K562 (cell line): ENCODE data around the gene CNPY3. TPM values are rescaled to one million over a fixed set of nuclear protein-coding genes. Genes with fewer than 3 reads are reported as not detected.
A peak's percentile ranks its signal among the peaks of the same experiment; 100 is the strongest.

Experiments used
- ARNT ChIP-seq, 2 experiments: fragments of 450-650 bp; IDR thresholded peaks; 2 replicates each; pipeline ENCODE4 v1.6.1; 2016; ENCODE audit warnings: mild to moderate bottlenecking in 1 of 2
- CBX1 ChIP-seq: sonication (generic); IDR thresholded peaks from 2 replicates; pipeline ENCODE4 v1.6.1; 2016; ENCODE audit warnings: antibody characterized with exemption, low read depth, mild to moderate bottlenecking
- CCAR2 ChIP-seq: fragments of 200-400 bp; formaldehyde crosslinking; IDR thresholded peaks from 2 replicates; pipeline ENCODE4 v1.6.1; 2017; ENCODE audit warnings: mild to moderate bottlenecking, low read depth, low read length
- E2F6 ChIP-seq, 2 experiments: IDR thresholded peaks; 2 replicates each; pipeline ENCODE4 v1.6.1; 2011; ENCODE audit warnings: borderline replicate concordance in 1 of 2, control low read depth in 1 of 2, low read depth in 1 of 2, low read length in 1 of 2, mild to moderate bottlenecking in 1 of 2, mixed read lengths in 1 of 2, moderate library complexity in 1 of 2; ENCODE audit not compliant: insufficient read depth in 1 of 2, insufficient read length in 1 of 2, poor library complexity in 1 of 2, severe bottlenecking in 1 of 2; ENCODE audit errors: extremely low read depth in 1 of 2
- ELF1 ChIP-seq: fragments of 200-800 bp; sonication (Bioruptor generic); IDR thresholded peaks from 2 replicates; pipeline ENCODE4 v1.6.1; 2016; ENCODE audit warnings: missing genetic modification characterization, missing compliant biosample characterization
- ELF4 ChIP-seq: fragments of 450-650 bp; formaldehyde crosslinking; IDR thresholded peaks from 2 replicates; pipeline ENCODE4 v1.4.0; 2022; ENCODE audit warnings: missing genetic modification characterization
- ESRRA ChIP-seq: fragments of 450-650 bp; IDR thresholded peaks from 2 replicates; pipeline ENCODE4 v1.6.1; 2014; ENCODE audit warnings: low read depth, mild to moderate bottlenecking, moderate library complexity, borderline replicate concordance
- KLF1 ChIP-seq: fragments of 450-650 bp; IDR thresholded peaks from 2 replicates; pipeline ENCODE4 v1.6.1; 2016; ENCODE audit warnings: missing genetic modification characterization, missing compliant biosample characterization
- NFE2 ChIP-seq: IDR thresholded peaks from 2 replicates; pipeline ENCODE4 v1.6.1; 2014; ENCODE audit warnings: antibody characterized with exemption, low read depth
- NFRKB ChIP-seq: fragments of 450-650 bp; IDR thresholded peaks from 2 replicates; pipeline ENCODE4 v1.6.1; 2016; ENCODE audit warnings: low read depth
- POLR2A ChIP-seq: fragments of 450-650 bp; conservative IDR thresholded peaks from 2 replicates; pipeline ENCODE4 v1.6.1; 2016
- RREB1 ChIP-seq: fragments of 250-450 bp; sonication (Bioruptor Pico); IDR thresholded peaks from 2 replicates; pipeline ENCODE4 v1.4.0; 2020
- SMC3 ChIP-seq: conservative IDR thresholded peaks from 2 replicates; pipeline ENCODE4 v1.6.1; 2011; ENCODE audit warnings: low read depth, low read length, improper control_type of control experiment; ENCODE audit not compliant: insufficient read depth
- STAT5A ChIP-seq: IDR thresholded peaks from 2 replicates; pipeline ENCODE4 v1.6.1; 2012; ENCODE audit warnings: low read length, inconsistent platforms, borderline replicate concordance
- ZKSCAN1 ChIP-seq: fragments of 150-350 bp; IDR thresholded peaks from 2 replicates; pipeline ENCODE4 v1.6.1; 2016; ENCODE audit warnings: low read depth, low read length
- ZNF277 ChIP-seq: fragments of 250-450 bp; sonication (Bioruptor Pico); IDR thresholded peaks from 2 replicates; pipeline ENCODE4 v1.8.0; 2022; ENCODE audit warnings: inconsistent platforms, mild to moderate bottlenecking, moderate library complexity, borderline replicate concordance
- ZNF398 ChIP-seq: fragments of 250-450 bp; sonication (Bioruptor Pico); IDR thresholded peaks from 2 replicates; pipeline ENCODE4 v1.8.0; 2021; ENCODE audit warnings: moderate library complexity, mild to moderate bottlenecking, inconsistent platforms
- ZNF551 ChIP-seq: fragments of 250-450 bp; sonication (Bioruptor Pico); IDR thresholded peaks from 2 replicates; pipeline ENCODE4 v1.5.0; 2021; ENCODE audit warnings: mild to moderate bottlenecking, moderate library complexity
- polyA plus RNA-seq, 8 experiments: library from polyadenylated mRNA; depleted of rRNA in 4 of 8; stranded (reverse) in 5 of 8; unstranded in 3 of 8; fragments of >200 nt; fragmentation: Nextera tagmentation in 2 of 8; fragmentation: Illumina TruSeq in 1 of 8; extraction: Ambion mirVana in 2 of 8; extraction: Trizol in 1 of 8; gene quantifications; 2 replicates each; pipeline versions ENCODE4 v1.2.1 to v1.2.3, GENCODE V29; 2011 to 2014; ENCODE audit warnings: inconsistent platforms in 1 of 8, missing spikeins in 1 of 8
- total RNA-seq, 7 experiments: library from RNA; depleted of rRNA in 6 of 7; stranded (reverse); fragments of >200 nt in 6 of 7; fragmentation: Illumina TruSeq in 2 of 7; extraction: Trizol in 2 of 7; gene quantifications; 2 replicates each; pipeline versions ENCODE4 v1.2.1 to v1.2.3, GENCODE V29; 2011 to 2021; ENCODE audit warnings: low replicate concordance in 1 of 7

The CNPY3 gene
- total and polyA plus RNA-seq, 9 of the 15 experiments (the other 6 are each of a cell fraction or from before 2014, with no cell fraction given): 2.4 to 37.4 (median 21.2) TPM

- TF ChIP-seq ZKSCAN1 (no peak), SMC3 (no peak), ESRRA (no peak), ZNF551 (CRISPR knock-in tag) (no peak), NFRKB (peak; percentile 46; the same call in 1 of the 2 replicates), E2F6 (IDR thresholded peaks at IDR 0.05; ENCODE audit: borderline replicate concordance in 1 of 2, extremely low read depth in 1 of 2, insufficient read depth in 1 of 2, insufficient read length in 1 of 2, low read depth in 1 of 2, low read length in 1 of 2, poor library complexity in 1 of 2, severe bottlenecking in 1 of 2) (peak in 1 of 2 experiments; percentile 7), POLR2A (peak; percentile 90), RREB1 (CRISPR knock-in tag) (no peak), NFE2 (no peak), KLF1 (no peak), ZNF277 (CRISPR knock-in tag) (no peak), STAT5A (no peak), CBX1 (no peak), ELF1 (tag) (no peak), ELF4 (CRISPR knock-in tag) (no peak), ARNT (IDR thresholded peaks at IDR 0.05) (no peak), CCAR2 (no peak), ZNF398 (CRISPR knock-in tag) (no peak)
Measured at GRCh38 chr6:42984001-42984923, 55.0 kb downstream of the CNPY3 start, which contains the start of gene PPP2R5D (continued).
